ENCODE measurements around the gene ATP5MK. TPM values are rescaled to one million over a fixed set of nuclear protein-coding genes. Genes with fewer than 3 reads are reported as not detected.
A peak's percentile ranks its signal among the peaks of the same experiment; 100 is the strongest.
"Not testable (repeated sequence)": the region's sequence is repeated elsewhere in the genome, so short reads cannot be mapped to it uniquely, and the experiment has no call there.

The ATP5MK gene
- total RNA-seq: 102 TPM

GRCh38 chr10:103396067-103396788 is at the start of gene ATP5MK, which contains the start of gene PDCD11:
Gene ATP5MK, minus strand, starts transcription at chr10:103396475. Its CDS starts 4,018 bp downstream, at chr10:103392457.
Gene PDCD11, plus strand, starts transcription at chr10:103396626. Its CDS starts 1,801 bp downstream, at chr10:103398427.
- DNase-seq: peak; percentile 99

GRCh38 chr10:103445366-103445765 is 49.1 kb upstream of the ATP5MK start:
- no peak for DNase-seq

GRCh38 chr10:103444478-103444877 is 48.2 kb upstream of the ATP5MK start:
- no peak for DNase-seq

- no peak for DNase-seq
Observed at GRCh38 chr10:103443475-103444185, 47.4 kb upstream of the ATP5MK start.

GRCh38 chr10:103442031-103442461 is 45.8 kb upstream of the ATP5MK start:
- DNase-seq: no peak

- DNase-seq: no peak
Observed at GRCh38 chr10:103441611-103442010, 45.3 kb upstream of the ATP5MK start.

- no peak for DNase-seq
Observed at GRCh38 chr10:103441206-103441605, 44.9 kb upstream of the ATP5MK start.

GRCh38 chr10:103440416-103440815 is 44.1 kb upstream of the ATP5MK start:
- no peak for DNase-seq

GRCh38 chr10:103439776-103440175 is 43.5 kb upstream of the ATP5MK start:
- no peak for DNase-seq

GRCh38 chr10:103433858-103434257 is 37.6 kb upstream of the ATP5MK start:
- DNase-seq: no peak

GRCh38 chr10:103431902-103432301 is 35.6 kb upstream of the ATP5MK start:
- DNase-seq: no peak

GRCh38 chr10:103429647-103430046 is 33.4 kb upstream of the ATP5MK start:
- no peak for DNase-seq

- no peak for DNase-seq
Observed at GRCh38 chr10:103428989-103429643, 32.8 kb upstream of the ATP5MK start.

- DNase-seq: no peak
Observed at GRCh38 chr10:103427866-103428265, 31.6 kb upstream of the ATP5MK start.

- DNase-seq: no peak
Observed at GRCh38 chr10:103423748-103424147, 27.5 kb upstream of the ATP5MK start.

GRCh38 chr10:103419101-103419500 is 22.8 kb upstream of the ATP5MK start:
- no peak for DNase-seq

- DNase-seq: no peak
Observed at GRCh38 chr10:103417601-103418000, 21.3 kb upstream of the ATP5MK start.

- not testable (repeated sequence) for DNase-seq
Observed at GRCh38 chr10:103417148-103417469, 20.8 kb upstream of the ATP5MK start.

- peak; percentile 85 for DNase-seq
Observed at GRCh38 chr10:103416436-103417147, 20.3 kb upstream of the ATP5MK start.

GRCh38 chr10:103415581-103415980 is 19.3 kb upstream of the ATP5MK start:
- no peak for DNase-seq

GRCh38 chr10:103413564-103413963 is 17.3 kb upstream of the ATP5MK start:
- no peak for DNase-seq

- DNase-seq: no peak
Observed at GRCh38 chr10:103397191-103397825, 1.0 kb upstream of the ATP5MK start.
